Fibroblast of skin of back (primary cell): ENCODE results near the gene COIL.

Experiments
- DNase-seq: peaks from one replicate; pipeline ENCODE4 v3.0.0-alpha.2; 2013

Gene COIL

DNA sequence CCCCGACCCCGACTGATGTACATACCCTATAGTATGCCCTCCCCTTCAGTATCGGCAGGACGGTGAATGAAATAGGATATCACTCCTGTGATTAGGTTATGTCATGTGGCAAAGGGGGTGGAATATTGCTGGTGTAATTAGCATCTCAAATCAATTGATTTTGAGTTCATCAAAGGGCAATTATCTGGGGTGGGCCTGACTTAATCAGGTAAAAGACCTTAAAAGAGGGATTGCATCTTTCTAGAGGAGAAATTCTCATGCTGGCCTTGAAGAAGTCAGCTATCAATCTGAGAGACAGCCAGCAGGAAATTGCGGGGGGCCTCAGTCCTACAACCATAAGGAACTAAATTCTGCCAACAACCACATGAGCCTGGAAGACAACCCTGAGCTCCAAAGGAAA lies 57.3 kb downstream of the COIL start:
- DNase-seq, result no peak

DNA sequence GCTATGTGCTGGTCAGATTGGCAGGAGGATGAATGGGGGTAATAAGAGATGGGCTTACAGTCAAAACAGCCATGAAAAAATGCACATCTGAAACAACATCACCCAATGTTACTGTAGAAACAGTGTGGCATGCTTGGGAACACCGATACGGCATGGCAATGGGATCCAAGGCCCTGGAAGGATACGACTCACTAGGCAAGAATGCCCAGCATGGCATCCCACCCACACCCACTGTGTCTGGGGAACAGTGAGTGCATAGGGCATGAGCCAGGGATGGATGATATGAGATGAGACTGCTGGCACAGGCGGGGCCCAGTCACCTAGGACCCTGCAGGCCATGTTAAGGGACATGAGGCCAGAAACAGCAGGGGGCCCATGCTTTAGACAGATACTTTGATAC lies 58.5 kb downstream of the COIL start:
- peak; percentile 91 for DNase-seq

DNA sequence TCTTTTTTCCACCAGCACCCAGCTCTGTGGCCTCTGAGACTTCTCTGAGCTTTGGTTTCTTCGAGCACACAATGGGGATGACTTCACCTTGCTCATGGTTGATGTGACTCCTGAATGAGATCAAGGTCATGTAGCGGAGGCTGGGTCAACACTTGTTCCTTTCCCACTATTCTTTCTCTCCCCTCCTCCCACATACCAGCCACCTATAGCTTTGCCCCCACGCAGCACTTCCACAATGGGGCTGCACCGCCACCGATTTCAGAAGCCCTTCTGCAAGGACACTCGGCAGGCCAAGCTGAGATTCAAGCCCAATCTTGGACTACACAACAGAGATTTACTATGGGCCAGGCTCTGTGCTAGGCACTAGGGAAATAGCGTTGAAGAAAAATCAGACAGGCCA lies 61.4 kb downstream of the COIL start:
- DNase-seq, result no peak

DNA sequence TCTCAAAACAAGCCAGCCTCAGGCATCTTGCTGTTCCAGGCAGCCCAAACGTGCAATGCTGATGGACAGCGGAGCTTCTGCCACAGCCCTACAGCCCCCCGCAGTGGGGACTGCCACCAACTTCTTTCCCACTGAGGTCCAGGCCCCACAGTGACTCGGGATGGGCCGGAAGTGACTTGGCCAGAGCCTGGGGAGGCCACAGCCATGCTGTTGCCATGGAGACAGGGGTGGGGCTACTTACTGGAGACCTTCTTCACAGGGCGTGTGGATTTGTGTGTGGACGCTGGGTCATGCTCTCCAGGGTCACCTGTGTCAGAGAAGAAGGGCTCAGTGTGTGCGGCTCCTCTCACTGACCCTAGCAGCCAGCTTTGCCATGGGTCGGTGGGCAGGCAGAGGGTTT lies 62.0 kb downstream of the COIL start:
- DNase-seq, result no peak

DNA sequence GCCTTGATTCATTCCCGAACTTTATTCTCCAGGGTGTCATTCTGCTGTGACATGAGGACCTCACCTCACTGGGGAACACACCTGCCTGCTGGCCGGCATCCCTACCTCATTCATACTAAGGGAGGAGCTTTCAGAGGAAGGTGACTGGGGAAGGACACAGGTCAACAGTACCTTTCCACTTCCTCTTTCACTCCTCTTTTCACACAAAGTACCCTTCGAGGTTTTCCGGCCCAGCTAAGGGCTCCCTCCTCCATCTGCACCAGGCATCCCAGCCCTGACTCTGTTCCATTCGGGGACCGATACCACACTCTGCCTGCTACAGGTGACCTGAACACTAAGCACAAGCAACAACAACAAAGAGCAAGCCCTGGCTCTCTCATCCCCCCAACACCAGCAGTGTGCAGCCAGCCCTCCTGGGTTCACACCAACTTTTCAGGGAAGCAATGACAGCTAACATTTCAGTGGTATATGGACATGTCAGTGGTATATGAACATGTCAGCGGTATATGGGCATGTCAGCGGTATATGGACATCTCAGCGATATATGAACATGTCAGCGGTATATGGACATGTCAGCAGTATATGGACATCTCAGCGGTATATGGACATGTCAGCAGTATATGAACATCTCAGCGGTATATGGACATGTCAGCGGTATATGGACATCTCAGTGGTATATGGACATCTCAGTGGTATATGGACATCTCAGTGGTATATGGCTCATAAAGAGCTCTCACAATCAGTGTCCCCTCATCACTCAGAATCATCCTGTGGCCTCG lies 63.0 kb downstream of the COIL start:
- DNase-seq, result no peak

DNA sequence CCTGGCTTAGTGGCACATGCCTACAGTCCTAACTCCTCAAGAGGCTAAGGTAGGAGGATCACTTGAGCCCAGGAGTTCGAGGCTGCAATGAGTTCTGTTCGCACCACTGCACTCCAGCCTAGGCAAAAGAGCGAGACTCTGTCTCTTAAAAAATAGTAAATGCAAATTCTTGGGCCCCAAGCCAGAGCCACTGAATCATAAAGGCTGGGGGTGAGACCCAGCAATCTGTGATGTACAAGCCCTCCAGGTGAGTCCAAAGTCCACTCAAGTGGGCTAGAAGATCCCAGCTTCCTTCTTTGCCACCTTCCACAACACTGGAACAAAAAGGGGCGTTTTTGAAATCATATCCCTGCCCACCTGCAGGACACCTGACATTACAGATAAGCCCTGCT lies 63.9 kb downstream of the COIL start:
- DNase-seq, result no peak

DNA sequence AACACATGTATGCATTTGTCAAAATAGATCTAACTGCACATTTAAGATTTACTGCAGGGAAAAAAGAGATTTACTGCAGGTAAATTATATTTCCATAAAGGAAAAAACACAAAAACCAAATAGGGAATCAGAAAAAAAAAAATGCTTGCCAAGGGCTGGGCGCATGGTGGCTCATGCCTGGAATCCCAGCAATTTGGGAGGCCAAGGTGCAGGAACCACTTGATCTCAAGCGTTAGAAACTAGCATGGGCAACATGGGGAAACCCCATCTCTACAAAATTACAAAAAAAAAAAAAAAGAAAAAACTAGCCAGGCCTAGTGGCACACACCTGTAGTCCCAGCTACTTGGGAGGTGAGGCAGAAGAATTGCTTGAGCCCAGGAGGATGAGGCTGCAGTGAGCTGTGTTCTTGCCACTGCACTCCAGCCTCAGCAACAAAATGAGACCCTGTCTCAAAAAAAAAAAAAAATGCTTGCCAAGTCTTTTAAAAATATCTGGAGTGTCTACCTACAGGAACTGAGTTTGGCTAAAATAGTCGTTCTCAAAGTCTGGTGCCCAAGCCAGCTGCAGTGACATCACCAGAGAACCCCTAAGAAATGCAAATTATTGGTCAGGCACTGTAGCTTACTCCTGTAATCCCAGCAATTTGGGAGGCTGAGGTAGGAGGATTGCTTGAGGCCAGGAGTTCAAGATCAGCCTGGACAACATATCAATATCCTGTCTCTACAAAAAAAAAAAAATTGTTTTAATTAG lies 64.5 kb downstream of the COIL start:
- DNase-seq, result no peak

DNA sequence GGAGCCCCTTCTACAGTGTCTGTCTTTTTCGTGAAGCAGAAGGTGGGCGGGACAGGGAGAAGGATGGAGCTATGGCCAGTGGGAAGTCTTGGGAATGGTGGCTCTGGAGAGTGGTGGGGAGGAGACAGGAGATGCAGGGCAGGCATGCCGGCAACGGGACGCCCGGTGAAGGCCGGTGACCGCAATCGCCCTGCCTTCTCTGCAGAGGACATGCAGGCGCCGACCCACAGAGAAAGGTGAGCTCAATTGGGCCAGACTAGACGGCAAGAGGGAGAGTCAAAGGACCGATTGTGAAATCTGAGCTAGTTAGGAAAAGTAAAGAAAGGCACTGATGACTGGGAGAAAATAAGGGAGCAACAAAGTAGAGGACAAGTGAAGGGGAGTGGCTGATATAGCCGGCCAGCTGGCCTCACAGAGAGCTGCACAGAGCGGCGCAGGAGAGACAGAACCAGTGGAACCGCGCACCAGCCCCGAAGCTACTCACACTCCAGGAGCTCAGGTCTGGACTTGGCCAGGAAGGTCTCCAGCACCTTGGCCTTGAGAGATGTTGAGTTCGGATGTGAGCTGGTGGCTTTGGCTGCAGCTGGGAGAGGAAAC lies 65.9 kb downstream of the COIL start:
- DNase-seq, result no peak

DNA sequence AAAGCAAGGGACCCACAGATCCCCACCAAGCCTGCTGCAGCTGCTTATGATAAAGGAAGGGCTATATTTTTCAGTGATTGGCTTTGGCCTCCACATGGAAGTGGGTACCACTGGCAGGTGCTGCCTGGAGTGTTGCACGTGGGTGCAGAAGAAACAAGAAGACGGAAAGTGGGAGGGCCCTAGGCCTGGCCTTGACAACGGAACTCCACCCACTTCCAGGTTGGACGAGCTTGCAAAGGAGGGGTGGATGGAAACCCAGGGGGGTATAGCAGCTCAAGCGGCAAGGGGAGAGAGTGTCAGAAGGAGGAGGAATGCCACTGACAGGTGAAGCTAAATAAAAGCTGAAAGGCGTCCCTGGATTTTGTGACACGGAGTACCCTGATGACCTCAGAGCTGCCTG lies 67.3 kb downstream of the COIL start:
- no peak for DNase-seq

DNA sequence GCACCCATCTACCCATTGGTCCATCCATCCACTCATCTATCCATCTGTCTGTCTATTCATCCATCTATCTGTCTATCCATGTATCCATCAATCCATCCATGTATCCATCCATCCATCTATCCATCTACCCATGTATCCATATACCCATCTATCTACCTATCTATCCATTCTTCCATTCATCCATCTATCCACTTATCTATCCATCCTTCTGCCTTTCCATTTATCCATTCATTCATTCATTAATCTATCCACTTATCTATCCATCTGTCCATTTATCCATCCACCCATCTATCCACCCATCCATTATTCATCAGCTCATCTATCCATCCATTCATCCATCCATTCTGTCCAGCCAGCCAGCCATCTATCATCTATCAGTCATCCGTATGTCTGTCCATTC lies 68.5 kb downstream of the COIL start:
- DNase-seq, result no peak

DNA sequence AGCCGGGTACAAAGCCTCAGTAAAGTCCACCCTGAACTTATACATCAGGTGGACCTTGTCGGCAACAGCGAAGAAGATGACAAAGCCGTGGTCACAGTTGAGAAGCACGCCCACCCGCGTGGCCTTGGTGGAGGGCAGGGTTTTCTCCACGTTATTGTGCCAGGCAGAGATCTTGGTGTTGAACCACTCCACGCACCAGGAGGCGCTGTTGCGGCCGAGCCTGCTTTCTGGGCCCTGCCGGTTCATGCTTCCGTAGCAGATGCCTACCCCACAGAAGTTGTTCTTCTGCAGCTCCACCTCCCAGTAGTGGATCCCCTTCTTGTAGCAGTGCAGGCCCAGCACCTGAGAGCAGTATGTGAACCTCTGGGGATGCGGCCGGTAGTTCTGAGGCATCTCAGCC lies 69.1 kb downstream of the COIL start:
- DNase-seq, result no peak

DNA sequence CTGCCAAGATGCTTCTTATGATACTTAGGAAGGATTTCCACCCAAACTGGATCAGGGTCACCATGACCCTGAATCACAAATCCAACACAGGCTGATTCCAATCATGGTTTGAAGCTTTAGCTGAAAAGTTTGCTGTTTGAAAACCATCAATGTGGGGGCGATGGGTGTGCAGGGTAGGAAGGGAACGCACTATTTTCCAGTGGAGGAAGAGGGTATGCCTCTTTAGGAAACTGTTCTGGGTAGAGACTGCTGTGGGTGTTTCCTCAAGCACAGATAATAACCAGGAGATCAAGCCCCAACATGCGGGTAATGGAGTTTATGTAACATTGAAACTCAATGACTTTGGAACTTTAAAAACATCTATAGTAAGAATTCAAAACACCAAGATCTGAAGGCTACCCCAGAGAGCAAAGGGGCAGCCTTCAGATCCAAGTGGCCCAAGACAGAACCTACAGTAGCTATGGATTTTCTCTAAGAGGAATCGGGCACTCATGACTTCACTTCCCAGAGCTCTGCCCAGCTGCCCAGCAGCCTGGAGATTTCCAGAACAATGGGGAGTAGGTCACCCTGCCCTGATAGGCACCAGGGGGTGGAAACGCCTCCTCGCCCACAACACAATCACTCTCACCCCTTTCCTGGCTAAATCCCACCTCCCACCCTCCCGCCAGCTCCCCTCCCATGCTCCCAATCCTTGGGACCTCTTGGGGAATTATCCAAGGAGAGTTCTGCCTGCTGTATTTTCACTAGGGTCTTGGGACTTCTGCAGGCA lies 69.8 kb downstream of the COIL start:
- DNase-seq, result no peak

DNA sequence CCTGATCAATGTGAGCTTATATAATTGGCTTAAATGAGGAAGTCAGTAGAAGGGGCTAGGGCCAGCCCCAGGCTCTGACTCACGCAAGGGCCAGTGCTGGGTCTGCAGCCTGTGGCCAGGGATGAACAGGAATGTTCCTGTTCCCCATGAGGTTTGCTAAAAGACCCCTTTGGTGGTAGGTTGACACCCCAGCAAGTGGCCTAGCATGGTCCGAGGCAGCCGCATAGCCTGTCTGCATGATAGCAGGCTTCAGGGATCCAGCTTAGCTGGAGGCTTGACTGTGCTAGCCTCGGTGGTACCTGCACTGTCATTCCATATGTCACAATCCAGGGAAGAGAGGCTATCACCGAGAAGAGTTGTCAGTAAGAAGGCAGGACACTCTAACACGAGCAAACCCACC lies 70.5 kb downstream of the COIL start:
- no peak for DNase-seq
